Neuronal stem cell (in vitro differentiated cells): Measurements from ENCODE around the gene LRRC4. TPM values are rescaled to one million over a fixed set of nuclear protein-coding genes. Genes with fewer than 3 reads are reported as not detected.

ENCODE experiments used
- DNase-seq: peaks from one replicate; pipeline ENCODE4 v3.0.0-alpha.2; 2013; ENCODE audit warnings: low spot score
- H2AFZ ChIP-seq: one replicate; pipeline ENCODE4 v1.6.1; 2013; ENCODE audit warnings: mild to moderate bottlenecking, low read length, inconsistent platforms
- H2AK5ac ChIP-seq: 2 replicates; pipeline ENCODE4 v1.6.1; 2013; ENCODE audit warnings: low read depth, mild to moderate bottlenecking, inconsistent platforms, low read length, moderate library complexity, mixed read lengths
- H2BK120ac ChIP-seq: 2 replicates; pipeline ENCODE4 v1.6.1; 2013; ENCODE audit warnings: low read depth, mild to moderate bottlenecking, inconsistent platforms, low read length, moderate library complexity, mixed read lengths
- H2BK12ac ChIP-seq: one replicate; pipeline ENCODE4 v1.6.1; 2013; ENCODE audit warnings: low read length, inconsistent platforms
- H2BK15ac ChIP-seq: 2 replicates; pipeline ENCODE4 v1.6.1; 2013; ENCODE audit warnings: mild to moderate bottlenecking, low read length, inconsistent platforms, mixed read lengths
- H2BK5ac ChIP-seq: one replicate; pipeline ENCODE4 v1.6.1; 2013; ENCODE audit warnings: inconsistent platforms, mild to moderate bottlenecking, low read length, moderate library complexity
- H3K14ac ChIP-seq: one replicate; pipeline ENCODE4 v1.6.1; 2013; ENCODE audit warnings: low read length, inconsistent platforms
- H3K18ac ChIP-seq: 2 replicates; pipeline ENCODE4 v1.6.1; 2013; ENCODE audit warnings: low read length, inconsistent platforms
- H3K23ac ChIP-seq: 2 replicates; pipeline ENCODE4 v1.6.1; 2013; ENCODE audit warnings: low read depth, mild to moderate bottlenecking, mixed read lengths, low read length, inconsistent platforms; ENCODE audit not compliant: poor library complexity
- H3K27ac ChIP-seq: replicated peaks from 3 replicates; pipeline ENCODE4 v1.5.1; 2013; ENCODE audit warnings: low read length, inconsistent platforms
- H3K27me3 ChIP-seq, 3 experiments: 2 replicates each; pipeline ENCODE4 v1.6.1; 2013; ENCODE audit warnings: low read length in 3 of 3, mild to moderate bottlenecking in 2 of 3, inconsistent platforms in 1 of 3, low read depth in 1 of 3, mixed read lengths in 1 of 3, moderate library complexity in 1 of 3; ENCODE audit not compliant: control insufficient read depth in 3 of 3, insufficient read depth in 3 of 3
- H3K36me3 ChIP-seq, 2 donors: replicated peaks in 1 of 2; 2 replicates each; pipeline ENCODE4 v1.6.1; 2013; ENCODE audit warnings: low read length in 2 of 2; ENCODE audit not compliant: control insufficient read depth in 2 of 2, insufficient read depth in 2 of 2
- H3K4ac ChIP-seq: 2 replicates; pipeline ENCODE4 v1.6.1; 2013; ENCODE audit warnings: inconsistent platforms, mild to moderate bottlenecking, low read length, moderate library complexity
- H3K4me1 ChIP-seq, 2 donors: 1 replicate in 1 of 2; 2 replicates in 1 of 2; pipeline ENCODE4 v1.6.1; 2013; ENCODE audit warnings: low read length in 2 of 2, low read depth in 1 of 2; ENCODE audit not compliant: control insufficient read depth in 2 of 2, insufficient read depth in 1 of 2
- H3K4me2 ChIP-seq: one replicate; pipeline ENCODE4 v1.6.1; 2013; ENCODE audit warnings: mild to moderate bottlenecking, low read length, inconsistent platforms; ENCODE audit not compliant: insufficient read depth, poor library complexity, severe bottlenecking
- H3K4me3 ChIP-seq, 2 donors: 2 replicates each; pipeline ENCODE4 v1.5.1; 2013; ENCODE audit warnings: low read length in 2 of 2, mild to moderate bottlenecking in 2 of 2, inconsistent platforms in 1 of 2, moderate library complexity in 1 of 2
- H3K79me1 ChIP-seq: one replicate; pipeline ENCODE4 v1.6.1; 2013; ENCODE audit warnings: low read depth, mild to moderate bottlenecking, inconsistent platforms, low read length, moderate library complexity
- H3K9ac ChIP-seq: one replicate; pipeline ENCODE4 v1.6.1; 2013; ENCODE audit warnings: mild to moderate bottlenecking, low read depth, low read length, inconsistent platforms; ENCODE audit not compliant: poor library complexity
- H3K9me3 ChIP-seq, 2 donors: replicated peaks in 1 of 2; 2 replicates each; pipeline versions ENCODE3 to v1.6.1; 2013; ENCODE audit warnings: low read length in 2 of 2, mild to moderate bottlenecking in 2 of 2, inconsistent platforms in 1 of 2, low read depth in 1 of 2, mixed read lengths in 1 of 2, moderate library complexity in 1 of 2; ENCODE audit not compliant: control insufficient read depth in 2 of 2, insufficient read depth in 1 of 2
- H4K8ac ChIP-seq: one replicate; pipeline ENCODE4 v1.6.1; 2013; ENCODE audit warnings: low read depth, mild to moderate bottlenecking, inconsistent platforms, low read length, moderate library complexity
- H4K91ac ChIP-seq: one replicate; pipeline ENCODE4 v1.6.1; 2013; ENCODE audit warnings: low read length, low read depth, mild to moderate bottlenecking, inconsistent platforms; ENCODE audit not compliant: poor library complexity
- WGBS, 2 donors: extraction: QIAGEN DNeasy Blood & Tissue Kit; methylation state at CpG; one replicate each; pipeline ENCODE4 v1.1.7; 2013; ENCODE audit warnings: missing lambda C conversion rate in 2 of 2, mixed read lengths in 1 of 2; ENCODE audit not compliant: insufficient read length in 2 of 2, insufficient replicate concordance in 1 of 2; ENCODE audit errors: extremely low coverage in 2 of 2; 5-methylcytosine and 5-hydroxymethylcytosine counted together
- polyA plus RNA-seq, 2 experiments: library from polyadenylated mRNA; stranded (reverse); fragments of 200-250 nt; gene quantifications; one replicate each; pipeline ENCODE4 v1.2.3, GENCODE V29; 2013

Gene LRRC4
- 50.0 TPM for polyA plus RNA-seq (2013, experiment 1 of 2)
- polyA plus RNA-seq (2013, experiment 2 of 2) = 47.3 TPM

DNA sequence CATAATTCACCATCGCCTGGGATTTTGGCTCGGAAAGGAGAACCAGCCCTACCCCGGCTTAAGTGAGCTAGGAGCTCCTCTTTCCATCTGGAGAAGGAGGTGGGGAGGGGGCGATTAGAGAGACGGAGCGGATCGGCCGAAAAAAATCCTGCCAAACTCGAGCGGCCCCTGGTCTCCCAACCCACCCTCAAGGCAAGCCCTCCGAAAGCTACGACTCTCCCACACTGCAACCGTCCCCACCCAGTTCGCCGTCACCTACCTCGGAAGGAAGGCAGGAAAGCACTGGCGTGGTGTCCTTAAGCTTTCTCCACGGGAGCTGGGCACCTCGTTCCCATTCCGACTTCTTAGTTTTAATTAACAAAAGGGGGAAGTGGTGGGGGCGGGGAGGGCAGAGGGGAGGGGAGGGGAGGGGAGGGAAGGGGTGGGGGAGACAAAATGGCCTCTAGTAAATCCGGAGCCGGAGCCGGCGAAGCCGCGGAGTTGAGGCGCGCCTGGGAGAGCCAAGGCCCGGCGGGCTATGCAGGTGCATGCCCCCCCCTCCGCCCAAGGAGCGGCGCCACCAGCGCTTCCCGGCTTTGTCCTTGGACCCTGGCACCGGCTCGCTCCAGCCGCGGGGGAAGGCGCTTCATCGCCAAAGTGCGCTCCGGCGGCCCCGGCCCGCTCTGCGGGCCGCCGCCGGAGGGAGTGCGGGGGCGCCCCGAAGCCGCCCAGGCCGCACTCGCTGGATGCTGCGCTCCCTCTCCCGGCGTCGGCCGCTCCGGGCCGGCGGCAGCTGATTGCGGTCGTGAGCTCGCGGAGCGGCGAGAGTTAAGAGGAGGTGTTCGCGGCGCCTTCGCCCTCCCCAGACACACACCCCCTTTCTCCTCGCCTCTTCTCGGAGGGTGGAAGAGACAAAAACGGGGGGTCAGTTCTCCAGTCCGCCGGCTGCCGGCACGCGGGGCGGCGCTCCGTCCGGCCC lies at the start of gene LRRC4:
LRRC4 (minus strand) TSS at position 784 of the 958 bp plus-strand sequence. CDS start 797 bp downstream, outside the sequence.
- peaks cover 29 to 32% of the 10 kb centered on the region in 2 donors for H3K4me1 ChIP-seq
- H3K4ac ChIP-seq = peak within 1 kb of the TSS; percentile 47
- H3K27me3 ChIP-seq = no peaks in the 10 kb centered on the region
- H3K79me1 ChIP-seq = peaks cover 16% of the 10 kb centered on the region
- peak within 1 kb of the TSS; percentile 93 for H2BK12ac ChIP-seq
- peak within 1 kb of the TSS; percentile 99 for H3K18ac ChIP-seq
- peak within 1 kb of the TSS; percentile 62 for H3K23ac ChIP-seq
- H4K8ac ChIP-seq = no peak within 1 kb of the TSS
- H3K9ac ChIP-seq = peak within 1 kb of the TSS; percentile 92
- peak within 1 kb of the TSS; percentile 42 for H3K14ac ChIP-seq
- peak within 1 kb of the TSS; percentile 61 for H2BK15ac ChIP-seq
- peak within 1 kb of the TSS; percentile 72 for H2AK5ac ChIP-seq
- H3K9me3 ChIP-seq = peaks cover 2 to 14% of the 10 kb centered on the region in 2 donors
- peak; percentile 63 for DNase-seq
- H2AFZ ChIP-seq = peak within 1 kb of the TSS; percentile 88
- H4K91ac ChIP-seq = no peak within 1 kb of the TSS
- peak within 1 kb of the TSS; percentile 14 for H2BK120ac ChIP-seq
- peak within 1 kb of the TSS; percentile 89 for H3K27ac ChIP-seq
- peaks cover 16 to 35% of the 10 kb centered on the region in 2 donors for H3K36me3 ChIP-seq
- no CpG with 5 or more reads among the region's 87 CpGs for WGBS, 2 donors
- H2BK5ac ChIP-seq = peak within 1 kb of the TSS; percentile 95
- H3K4me2 ChIP-seq = peak within 1 kb of the TSS; percentile 87
- peak within 1 kb of the TSS; percentile 78 to 93 for H3K4me3 ChIP-seq

DNA sequence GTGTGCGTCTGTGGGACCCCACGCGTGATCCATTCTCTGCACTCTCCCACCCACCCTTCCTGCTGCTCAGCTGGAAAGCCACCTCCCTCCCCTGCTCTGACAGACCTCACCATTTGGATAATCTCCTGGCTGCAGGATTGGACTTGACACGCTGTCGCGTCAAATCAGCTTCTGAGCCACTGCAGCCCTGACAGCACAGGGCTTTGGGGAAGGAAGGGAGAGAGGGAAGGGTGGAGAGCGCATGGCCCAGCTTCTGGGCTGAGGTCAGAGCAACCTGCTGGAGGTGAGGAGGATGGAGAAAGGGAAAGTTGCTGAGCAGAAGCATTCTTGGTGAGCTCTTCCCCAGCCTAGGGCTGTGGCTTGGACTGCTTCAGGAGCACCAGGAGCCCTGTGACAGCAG lies 48.9 kb upstream of the LRRC4 start:
- H3K27me3 ChIP-seq = no peaks in the 10 kb centered on the region
- no peak overlapping the region for H2BK15ac ChIP-seq
- peaks cover 23 to 36% of the 10 kb centered on the region in 2 donors for H3K4me1 ChIP-seq
- no peaks in the 10 kb centered on the region for H3K79me1 ChIP-seq
- WGBS, 2 donors = no CpG with 5 or more reads among the region's 7 CpGs
- H3K9me3 ChIP-seq = no peaks in the 10 kb centered on the region
- H2AK5ac ChIP-seq = no peak overlapping the region
- no peak overlapping the region for H2BK120ac ChIP-seq
- no peak overlapping the region for H3K4me2 ChIP-seq
- no peak overlapping the region for H2AFZ ChIP-seq
- no peak overlapping the region for H3K9ac ChIP-seq
- H3K23ac ChIP-seq = peak overlapping the region; percentile 2
- H2BK12ac ChIP-seq = no peak overlapping the region
- no peak overlapping the region for H2BK5ac ChIP-seq
- peak overlapping the region; percentile 29 for H3K18ac ChIP-seq
- H4K91ac ChIP-seq = no peak overlapping the region
- H3K4me3 ChIP-seq = no peak overlapping the region
- H3K27ac ChIP-seq = no peak overlapping the region
- no peak overlapping the region for H4K8ac ChIP-seq
- no peak overlapping the region for H3K14ac ChIP-seq
- no peak for DNase-seq
- no peak overlapping the region for H3K4ac ChIP-seq
- peaks cover 5 to 71% of the 10 kb centered on the region in 2 donors for H3K36me3 ChIP-seq

DNA sequence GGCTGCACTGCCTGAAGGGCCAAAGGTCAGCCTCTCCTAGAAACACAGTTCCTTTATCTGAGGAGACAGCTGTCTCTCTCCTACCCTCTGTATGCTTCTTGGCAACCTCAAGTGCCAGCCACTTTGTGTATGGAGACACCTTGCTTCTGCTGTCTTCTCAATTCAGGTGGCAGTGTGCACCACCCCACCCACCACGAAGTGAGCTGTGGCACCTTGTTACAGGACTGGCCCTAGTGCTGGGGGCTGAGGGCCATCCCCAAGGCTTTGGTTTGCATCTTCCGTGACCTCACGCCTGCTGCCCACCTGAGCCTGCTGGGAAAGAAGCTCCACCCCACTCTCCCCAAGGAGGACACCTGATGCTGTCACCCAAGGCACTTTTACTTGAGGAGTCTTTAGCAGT lies 47.1 kb upstream of the LRRC4 start:
- DNase-seq = no peak
- peak overlapping the region; percentile 3 for H3K23ac ChIP-seq
- WGBS, 2 donors = no CpG with 5 or more reads among the region's 3 CpGs
- peaks cover 18 to 37% of the 10 kb centered on the region in 2 donors for H3K4me1 ChIP-seq
- H3K36me3 ChIP-seq = peaks cover 3 to 62% of the 10 kb centered on the region in 2 donors
- no peak overlapping the region for H2BK120ac ChIP-seq
- H3K18ac ChIP-seq = peak overlapping the region; percentile 5
- H3K79me1 ChIP-seq = no peaks in the 10 kb centered on the region
- H2AK5ac ChIP-seq = no peak overlapping the region
- no peak overlapping the region for H2AFZ ChIP-seq
- H3K27ac ChIP-seq = no peak overlapping the region
- H3K9me3 ChIP-seq = no peaks in the 10 kb centered on the region
- H3K27me3 ChIP-seq = no peaks in the 10 kb centered on the region
- H2BK5ac ChIP-seq = peak overlapping the region; percentile 57
- no peak overlapping the region for H4K91ac ChIP-seq
- H2BK12ac ChIP-seq = no peak overlapping the region
- H2BK15ac ChIP-seq = no peak overlapping the region
- no peak overlapping the region for H3K14ac ChIP-seq
- H3K4me3 ChIP-seq = no peak overlapping the region
- no peak overlapping the region for H3K9ac ChIP-seq
- no peak overlapping the region for H3K4me2 ChIP-seq
- H4K8ac ChIP-seq = no peak overlapping the region
- H3K4ac ChIP-seq = no peak overlapping the region

DNA sequence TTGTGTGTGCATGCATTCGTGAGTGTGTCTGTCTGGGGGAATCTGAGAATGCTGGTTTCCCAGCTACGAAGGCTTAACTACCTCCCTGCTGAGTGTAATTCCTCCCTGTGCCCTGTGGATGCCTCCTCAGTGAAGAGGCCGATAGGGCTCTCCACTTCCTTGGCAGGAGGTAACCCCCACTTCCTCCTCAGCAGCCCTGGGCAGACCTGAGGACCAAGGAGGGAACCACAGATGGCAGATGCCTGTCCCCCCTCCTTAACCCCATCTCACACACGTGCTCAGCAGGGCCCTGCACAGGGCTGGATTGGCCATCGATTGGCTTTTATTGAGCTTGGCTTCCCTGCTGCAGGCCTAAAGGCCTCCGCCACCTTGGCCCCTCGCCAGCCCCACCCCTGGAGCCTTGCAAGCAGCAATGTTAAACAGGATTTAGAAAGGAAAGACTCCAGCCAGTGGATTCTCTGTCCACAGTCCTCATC lies 45.6 kb upstream of the LRRC4 start:
- Histone ChIP-seq H3K9me3 (no peaks in the 10 kb centered on the region), H2BK5ac (no peak overlapping the region), H2BK15ac (no peak overlapping the region), H3K27ac (no peak overlapping the region), H3K14ac (no peak overlapping the region), H3K4me1 (peaks cover 6 to 26% of the 10 kb centered on the region in 2 donors), H3K18ac (peak overlapping the region; percentile 45), H3K4ac (no peak overlapping the region), H4K8ac (no peak overlapping the region), H3K4me3 (no peak overlapping the region), H2BK120ac (no peak overlapping the region), H2BK12ac (no peak overlapping the region), H3K4me2 (no peak overlapping the region), H4K91ac (no peak overlapping the region), H3K9ac (peak overlapping the region; percentile 34), H2AK5ac (no peak overlapping the region), H3K36me3 (peaks cover 3 to 54% of the 10 kb centered on the region in 2 donors), H3K23ac (no peak overlapping the region), H2AFZ (no peak overlapping the region), H3K27me3 (no peaks in the 10 kb centered on the region), H3K79me1 (no peaks in the 10 kb centered on the region)
- no peak for DNase-seq
- WGBS, 2 donors = no CpG with 5 or more reads among the region's 7 CpGs
